ENCODE measurements around the gene CDK5RAP3. TPM values are rescaled to one million over a fixed set of nuclear protein-coding genes. Genes with fewer than 3 reads are reported as not detected.
A peak's percentile ranks its signal among the peaks of the same experiment; 100 is the strongest.

Gene CDK5RAP3
- total and polyA plus RNA-seq, 2 donors (not counting 1 experiment from before 2014, with no cell fraction given), result 58.1 to 118 TPM

- no peaks in the 10 kb centered on the region for H3K36me3 ChIP-seq (ENCODE audit: control insufficient read depth, insufficient read depth, low read length)
- H3K27me3 ChIP-seq (ENCODE audit: control insufficient read depth, insufficient read depth, low read length), result no peaks in the 10 kb centered on the region
- H3K79me2 ChIP-seq (ENCODE audit: control insufficient read depth, insufficient read depth, low read length), result peaks cover 11% of the 10 kb centered on the region
- peaks cover 12% of the 10 kb centered on the region for H3K4me1 ChIP-seq (ENCODE audit: control insufficient read depth, extremely low read depth, insufficient read depth, low read length)
- peak; percentile 69 to 85 for DNase-seq (ENCODE audit: low read depth in 2 of 2)
- peak overlapping the region; percentile 80 for H2AFZ ChIP-seq (ENCODE audit: low read length)
- H3K4me2 ChIP-seq (ENCODE audit: extremely low read depth, insufficient read depth, low read length), result no peak overlapping the region
- no peaks in the 10 kb centered on the region for H4K20me1 ChIP-seq (ENCODE audit: control insufficient read depth, extremely low read depth, insufficient read depth, low read length)
- TF ChIP-seq CTCF (conservative IDR thresholded peaks at IDR 0.05 in 1 of 2, IDR thresholded peaks at IDR 0.05 in 1 of 2; ENCODE audit: low read depth in 1 of 2, low read length in 2 of 2), result no peak
- H3K27ac ChIP-seq (ENCODE audit: insufficient read depth, low read length), result peak overlapping the region; percentile 78
- no peak overlapping the region for H3K9ac ChIP-seq (ENCODE audit: insufficient read depth, low read length)
- no peaks in the 10 kb centered on the region for H3K9me3 ChIP-seq (ENCODE audit: control insufficient read depth, insufficient read depth, low read depth, low read length)
- no peak overlapping the region for H3K4me3 ChIP-seq (replicated peaks in 1 of 4; ENCODE audit: control extremely low read depth in 1 of 4, insufficient read depth in 1 of 4, low read depth in 3 of 4, low read length in 4 of 4)
Observed at GRCh38 chr17:47967607-47968252, 3.2 kb upstream of the CDK5RAP3 start.

GRCh38 chr17:47968836-47969235 lies 2.1 kb upstream of the CDK5RAP3 start:
- no peak for DNase-seq (ENCODE audit: low read depth in 2 of 2)
- no peak overlapping the region for H3K27ac ChIP-seq (ENCODE audit: insufficient read depth, low read length)

More at GRCh38 chr17:47968836-47969235, 2.1 kb upstream of the CDK5RAP3 start:
- peaks cover 4% of the 10 kb centered on the region for H3K36me3 ChIP-seq (ENCODE audit: control insufficient read depth, insufficient read depth, low read length)
- H3K27me3 ChIP-seq (ENCODE audit: control insufficient read depth, insufficient read depth, low read length), result no peaks in the 10 kb centered on the region
- no peaks in the 10 kb centered on the region for H4K20me1 ChIP-seq (ENCODE audit: control insufficient read depth, extremely low read depth, insufficient read depth, low read length)
- peaks cover 13% of the 10 kb centered on the region for H3K79me2 ChIP-seq (ENCODE audit: control insufficient read depth, insufficient read depth, low read length)
- TF ChIP-seq CTCF (conservative IDR thresholded peaks at IDR 0.05 in 1 of 2, IDR thresholded peaks at IDR 0.05 in 1 of 2; ENCODE audit: low read depth in 1 of 2, low read length in 2 of 2) (no peak), EZH2 (IDR thresholded peaks at IDR 0.05; ENCODE audit: low read length, missing control alignments) (no peak)
- no peak overlapping the region for H2AFZ ChIP-seq (ENCODE audit: low read length)
- H3K4me1 ChIP-seq (ENCODE audit: control insufficient read depth, extremely low read depth, insufficient read depth, low read length), result peaks cover 12% of the 10 kb centered on the region
- no peak overlapping the region for H3K4me2 ChIP-seq (ENCODE audit: extremely low read depth, insufficient read depth, low read length)
- no peaks in the 10 kb centered on the region for H3K9me3 ChIP-seq (ENCODE audit: control insufficient read depth, insufficient read depth, low read depth, low read length)
- H3K4me3 ChIP-seq (replicated peaks in 1 of 4; ENCODE audit: control extremely low read depth in 1 of 4, insufficient read depth in 1 of 4, low read depth in 3 of 4, low read length in 4 of 4), result no peak overlapping the region
- no peak overlapping the region for H3K9ac ChIP-seq (ENCODE audit: insufficient read depth, low read length)
